Keratinocyte (primary cell): ENCODE results near the gene PLXNA1.

Source experiments
- CTCF ChIP-seq, 3 experiments: IDR thresholded peaks in 1 of 3; conservative IDR thresholded peaks in 1 of 3; optimal IDR thresholded peaks in 1 of 3; 2 replicates in 2 of 3; 3 replicates in 1 of 3; pipeline versions ENCODE3 to v1.5.1; 2011; ENCODE audit warnings: low read length in 3 of 3, mild to moderate bottlenecking in 3 of 3, moderate library complexity in 2 of 3, control low read depth in 1 of 3, inconsistent platforms in 1 of 3; ENCODE audit not compliant: insufficient read depth in 2 of 3; ENCODE audit errors: extremely low read depth in 1 of 3
- EZH2 ChIP-seq: IDR thresholded peaks from one replicate; pipeline ENCODE4 v1.6.1; 2012; ENCODE audit warnings: inconsistent platforms, mild to moderate bottlenecking, low read length, moderate library complexity

- TF ChIP-seq CTCF (optimal IDR thresholded peaks at IDR 0.05 in 1 of 3, IDR thresholded peaks at IDR 0.05 in 1 of 3, conservative IDR thresholded peaks at IDR 0.05 in 1 of 3; ENCODE audit: extremely low read depth in 1 of 3, insufficient read depth in 2 of 3, low read length in 3 of 3) (no peak), EZH2 (no peak)
Measured at GRCh38 chr3:126935756-126936509, 47.0 kb upstream of the PLXNA1 start.
